Measurements from ENCODE around the gene GSTM3.

The GSTM3 gene

DNA sequence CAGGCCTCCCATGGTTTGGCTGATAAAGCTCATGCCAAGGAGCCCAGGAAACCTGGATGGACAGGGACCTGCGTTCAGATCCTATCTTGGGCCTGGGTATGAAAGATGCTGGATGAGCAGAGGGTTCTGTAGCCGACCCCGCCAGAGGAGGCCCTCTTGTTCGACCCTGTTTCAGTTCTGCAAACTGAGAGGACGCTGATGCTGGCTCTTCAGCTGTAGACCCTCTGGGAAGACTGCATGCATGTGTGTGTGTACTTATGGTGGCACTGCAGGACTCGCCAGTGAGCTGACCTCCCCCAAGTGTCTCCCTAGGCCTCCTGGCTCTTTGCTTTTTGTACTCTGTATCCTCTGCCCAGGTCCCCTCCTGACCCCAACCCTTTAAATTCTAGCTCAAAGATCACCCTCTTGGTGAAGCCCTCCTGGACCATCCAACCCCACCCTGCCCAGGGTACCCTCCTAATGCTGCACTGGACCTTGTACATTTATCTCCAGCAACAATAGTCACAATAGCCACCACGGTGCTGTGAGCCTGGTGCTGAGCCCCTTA is 21.3 kb upstream of the GSTM3 start:
- H3K4me3 ChIP-seq (replicated peaks in 1 of 2; ENCODE audit: low read depth in 2 of 2, low read length in 2 of 2) = no peak overlapping the region
- no peak for DNase-seq (ENCODE audit: low read depth in 2 of 2)
- TF ChIP-seq CTCF (IDR thresholded peaks at IDR 0.05; ENCODE audit: low read depth, low read length) = no peak

- TF ChIP-seq CTCF (IDR thresholded peaks at IDR 0.05; ENCODE audit: low read depth, low read length) = no peak
- no peak overlapping the region for H3K4me3 ChIP-seq (replicated peaks in 1 of 2; ENCODE audit: low read depth in 2 of 2, low read length in 2 of 2)
- DNase-seq (ENCODE audit: low read depth in 2 of 2) = no peak
Observed at GRCh38 chr1:109761227-109762038, 20.6 kb upstream of the GSTM3 start.

GRCh38 chr1:109760581-109761226 is 19.9 kb upstream of the GSTM3 start:
- no peak overlapping the region for H3K4me3 ChIP-seq (replicated peaks in 1 of 2; ENCODE audit: low read depth in 2 of 2, low read length in 2 of 2)
- DNase-seq (ENCODE audit: low read depth in 2 of 2) = no peak
- TF ChIP-seq CTCF (IDR thresholded peaks at IDR 0.05; ENCODE audit: low read depth, low read length) = no peak

- DNase-seq (ENCODE audit: low read depth in 2 of 2) = no peak
- no peak overlapping the region for H3K4me3 ChIP-seq (replicated peaks in 1 of 2; ENCODE audit: low read depth in 2 of 2, low read length in 2 of 2)
- TF ChIP-seq CTCF (IDR thresholded peaks at IDR 0.05; ENCODE audit: low read depth, low read length) = no peak
Observed at GRCh38 chr1:109759513-109760334, 18.9 kb upstream of the GSTM3 start.

GRCh38 chr1:109757936-109758786 is 17.3 kb upstream of the GSTM3 start:
- H3K4me3 ChIP-seq (replicated peaks in 1 of 2; ENCODE audit: low read depth in 2 of 2, low read length in 2 of 2) = no peak overlapping the region
- TF ChIP-seq CTCF (IDR thresholded peaks at IDR 0.05; ENCODE audit: low read depth, low read length) = no peak
- DNase-seq (ENCODE audit: low read depth in 2 of 2) = no peak
